GM10266 (cell line): ENCODE measurements around the gene MAPKAPK5.
"Not testable (repeated sequence)": the region's sequence is repeated elsewhere in the genome, so short reads cannot be mapped to it uniquely, and the experiment has no call there.

Experiments
- DNase-seq: peaks from one replicate; pipeline ENCODE4 v3.0.0; 2012; ENCODE audit errors: extremely low spot score
- CTCF ChIP-seq: IDR thresholded peaks from 2 replicates; pipeline ENCODE4 v1.5.1; 2012; ENCODE audit warnings: mild to moderate bottlenecking, low read depth; ENCODE audit not compliant: control insufficient read depth, insufficient read depth; ENCODE audit errors: missing control alignments

MAPKAPK5 gene

GRCh38 chr12:111943929-111944328 is 101.9 kb downstream of the MAPKAPK5 start:
- TF ChIP-seq CTCF = no peak
- DNase-seq = no peak

DNA sequence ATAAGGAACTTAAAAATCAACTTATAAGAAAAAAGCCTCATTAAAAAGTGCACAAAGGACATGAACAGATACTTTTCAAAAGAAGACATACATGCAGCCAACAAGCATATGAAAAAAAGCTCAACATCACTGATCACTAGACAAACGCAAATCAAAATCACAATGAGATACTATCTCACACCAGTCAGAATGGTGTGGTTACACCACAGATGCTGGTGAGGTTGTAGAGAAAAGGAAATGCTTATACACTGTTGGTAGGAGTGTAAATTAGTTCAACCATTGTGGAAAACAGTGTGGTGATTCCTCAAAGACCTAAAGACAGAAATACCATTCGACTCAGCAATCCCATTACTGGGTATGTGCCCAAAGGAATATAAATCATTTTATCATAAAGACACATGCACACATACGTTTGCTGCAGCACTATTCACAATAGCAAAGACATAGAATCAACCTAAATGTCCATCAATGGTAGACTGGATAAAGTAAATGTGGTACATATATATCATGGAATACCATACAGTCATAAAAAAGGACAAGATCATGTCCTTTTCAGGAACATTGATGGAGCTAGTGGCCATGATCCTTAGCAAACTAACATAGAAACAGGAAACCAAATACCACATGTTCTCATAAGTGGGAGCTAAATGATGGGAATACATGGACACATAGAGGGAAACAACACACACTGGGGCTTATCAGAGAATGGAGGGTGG is 109.1 kb downstream of the MAPKAPK5 start:
- DNase-seq = not testable (repeated sequence)
